Hippocampal formation (tissue), 2 donors: Measurements from ENCODE around the gene MYADML2.

Source experiments
- DNase-seq, 2 donors: peaks; one replicate each; lab custom pipeline; 2025; lab: John Stamatoyannopoulos, UW

Gene MYADML2

DNA sequence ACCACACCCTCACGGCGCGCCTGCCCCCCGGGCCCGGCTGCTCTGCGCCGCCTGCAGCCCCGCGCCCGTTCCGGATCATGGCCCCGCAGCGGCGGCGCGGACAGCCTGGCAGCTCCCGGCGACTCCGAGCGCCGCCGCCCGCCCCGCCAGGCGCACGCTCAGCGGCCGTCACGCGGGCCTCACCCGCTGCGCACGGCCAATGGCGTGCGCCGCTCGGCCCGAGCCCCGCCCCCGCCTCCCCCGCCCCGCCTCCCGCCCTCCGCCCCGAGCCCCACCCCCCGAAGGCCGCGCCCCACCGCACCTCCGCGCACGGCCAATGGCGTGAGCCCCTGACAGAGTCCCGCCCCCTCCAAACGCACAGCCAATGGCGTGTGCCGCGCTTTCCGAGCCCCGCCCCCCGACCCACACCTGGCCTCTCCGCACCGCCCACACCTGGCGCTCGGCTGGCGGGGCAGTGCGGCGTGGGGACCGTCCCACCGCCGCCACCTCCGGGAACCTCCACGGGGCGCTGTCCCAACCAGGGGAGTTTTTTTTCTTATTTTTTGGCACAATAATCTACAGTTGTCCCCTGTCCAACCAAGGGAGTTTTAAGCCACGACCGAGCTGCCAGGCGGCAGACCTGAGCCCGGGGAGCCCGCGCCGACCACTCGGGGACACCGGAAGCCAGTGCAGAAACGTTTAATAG lies 35.6 kb downstream of the MYADML2 start, which contains the start of gene PCYT2:
Gene PCYT2, minus strand, starts transcription at position 123 of the 685 bp plus-strand sequence. Its CDS starts 44 bp downstream, at position 79.
- DNase-seq, result peak; percentile 82 to 86

GRCh38 chr17:81910840-81911276 lies 36.2 kb downstream of the MYADML2 start:
- DNase-seq, result no peak

GRCh38 chr17:81909966-81910839 lies 36.8 kb downstream of the MYADML2 start:
- DNase-seq, result no peak

GRCh38 chr17:81909231-81909630 lies 37.8 kb downstream of the MYADML2 start:
- DNase-seq, result no peak

DNA sequence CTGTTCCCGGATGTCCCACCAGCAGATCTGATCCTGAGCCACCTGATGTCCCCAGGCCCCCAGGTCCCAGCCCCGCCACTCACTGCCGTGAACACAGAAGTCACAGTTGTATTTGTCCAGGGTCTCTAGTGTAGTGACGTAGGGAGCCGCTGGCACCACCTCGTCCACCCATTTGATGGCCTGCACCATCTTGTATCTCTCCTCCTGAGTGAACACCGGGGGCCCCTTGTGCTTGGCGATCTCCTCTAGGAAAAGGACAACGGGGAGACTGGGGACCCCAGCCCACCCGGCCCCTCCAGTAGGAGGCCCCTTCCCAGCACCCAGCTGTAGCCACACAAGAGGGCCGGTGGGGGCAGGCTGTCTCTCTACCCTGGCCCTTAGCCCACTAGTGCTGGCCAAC lies 38.2 kb downstream of the MYADML2 start:
- no peak for DNase-seq

DNA sequence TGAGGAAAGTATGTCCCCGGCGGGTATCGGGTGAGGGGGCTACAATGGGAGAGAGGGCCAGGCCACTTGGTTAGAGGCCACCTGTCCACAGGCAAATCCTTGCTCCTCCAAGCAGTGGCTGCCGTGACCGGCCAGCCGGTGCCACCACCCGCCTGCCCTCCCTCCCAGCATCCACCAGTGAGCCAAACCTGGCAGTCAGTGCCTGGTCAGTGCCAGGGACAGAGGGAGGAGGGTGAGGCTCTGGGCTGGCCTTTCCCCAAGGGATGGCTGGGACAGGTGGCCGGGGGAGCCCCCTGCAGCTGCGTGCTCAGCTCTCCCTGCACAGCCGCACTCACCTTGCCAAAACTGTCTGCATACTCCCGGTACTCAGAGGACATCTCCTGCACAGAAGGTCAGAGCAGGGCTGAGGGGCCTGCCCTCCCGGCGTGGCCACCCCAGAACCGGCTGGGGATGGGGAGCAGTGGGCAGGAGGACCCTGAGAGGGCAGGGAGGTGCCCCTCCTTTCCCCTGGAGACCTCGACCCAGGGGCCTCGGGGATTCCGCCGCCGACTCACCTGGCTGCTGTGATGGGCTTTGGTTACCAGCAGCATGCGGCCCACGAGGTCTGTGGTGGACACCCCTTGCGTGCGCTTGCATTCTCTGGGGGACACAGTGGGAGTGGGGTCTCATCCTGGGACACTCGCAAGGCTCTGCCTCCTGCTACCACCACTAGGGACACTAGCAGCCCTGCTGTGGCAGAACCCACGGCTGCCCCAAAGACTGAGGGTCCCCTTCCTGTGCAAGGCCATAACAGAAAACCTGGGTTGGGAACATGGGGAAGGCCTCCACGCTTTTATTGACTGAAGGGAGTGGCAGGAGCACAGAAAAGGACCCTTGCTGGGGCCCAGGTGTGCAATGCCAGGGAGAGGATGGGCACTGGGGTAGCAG lies 39.6 kb downstream of the MYADML2 start:
- no peak for DNase-seq

DNA sequence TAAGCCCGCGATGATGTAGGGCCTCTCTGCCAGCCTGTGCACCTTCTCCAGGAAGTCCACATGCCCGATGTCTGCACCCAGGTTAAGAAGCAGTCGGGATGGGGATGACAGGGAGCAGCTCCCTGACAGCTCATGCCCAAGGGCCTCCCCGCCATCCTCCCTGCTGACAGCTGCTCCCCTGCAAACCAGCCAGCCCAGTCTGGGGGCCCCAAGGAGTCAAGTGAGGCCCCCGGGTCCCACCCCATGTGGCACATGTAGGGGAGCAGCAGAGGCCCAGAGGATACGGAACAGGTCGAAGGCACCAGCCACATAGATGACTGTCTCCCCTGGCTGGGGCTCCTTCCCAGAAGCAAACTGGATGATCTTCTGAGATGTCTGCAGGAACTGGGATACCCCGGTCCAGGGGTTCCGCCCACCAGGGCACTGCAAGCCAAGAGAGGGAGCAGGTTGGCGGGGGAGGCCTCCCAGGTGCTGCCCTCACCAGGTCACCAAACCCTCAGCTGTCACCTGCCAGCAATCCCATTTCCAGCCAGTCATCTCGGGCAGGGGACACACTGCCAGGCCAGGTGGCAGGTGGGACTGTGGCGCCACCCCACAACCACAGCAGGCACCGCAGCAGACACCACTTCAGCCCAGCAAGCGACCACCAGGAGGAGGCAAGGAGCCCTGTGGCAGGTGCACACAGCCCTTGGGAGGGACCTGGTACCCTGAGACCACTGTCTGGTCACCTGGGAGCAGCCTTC lies 40.4 kb downstream of the MYADML2 start:
- DNase-seq, result no peak

- DNase-seq, result no peak
These were observed 41.0 kb downstream of the MYADML2 start for GRCh38 chr17:81905993-81906392.

DNA sequence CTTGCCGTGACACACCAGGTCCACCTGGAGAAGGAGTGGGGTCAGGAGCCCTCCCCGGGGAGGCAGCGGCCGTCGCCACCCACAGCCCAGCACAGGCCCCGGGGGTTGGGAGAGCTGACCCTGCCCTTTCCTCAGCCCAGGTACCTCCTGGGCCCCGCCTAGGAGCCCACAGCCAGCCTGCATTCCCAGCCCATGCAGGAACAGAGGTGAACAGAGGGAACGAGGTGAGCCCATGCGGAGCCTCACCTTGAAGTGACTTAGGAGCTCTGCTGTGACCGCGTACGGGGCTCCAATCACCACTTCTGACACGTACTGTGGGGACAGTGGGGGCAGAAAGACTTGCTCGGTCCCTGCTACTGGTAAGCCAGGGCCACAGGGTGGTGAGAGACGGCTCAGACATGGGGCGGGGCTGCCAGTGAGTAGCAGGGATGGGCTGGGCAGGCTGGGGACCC lies 41.6 kb downstream of the MYADML2 start:
- DNase-seq, result no peak

GRCh38 chr17:81904600-81905423 lies 42.2 kb downstream of the MYADML2 start:
- no peak for DNase-seq

DNA sequence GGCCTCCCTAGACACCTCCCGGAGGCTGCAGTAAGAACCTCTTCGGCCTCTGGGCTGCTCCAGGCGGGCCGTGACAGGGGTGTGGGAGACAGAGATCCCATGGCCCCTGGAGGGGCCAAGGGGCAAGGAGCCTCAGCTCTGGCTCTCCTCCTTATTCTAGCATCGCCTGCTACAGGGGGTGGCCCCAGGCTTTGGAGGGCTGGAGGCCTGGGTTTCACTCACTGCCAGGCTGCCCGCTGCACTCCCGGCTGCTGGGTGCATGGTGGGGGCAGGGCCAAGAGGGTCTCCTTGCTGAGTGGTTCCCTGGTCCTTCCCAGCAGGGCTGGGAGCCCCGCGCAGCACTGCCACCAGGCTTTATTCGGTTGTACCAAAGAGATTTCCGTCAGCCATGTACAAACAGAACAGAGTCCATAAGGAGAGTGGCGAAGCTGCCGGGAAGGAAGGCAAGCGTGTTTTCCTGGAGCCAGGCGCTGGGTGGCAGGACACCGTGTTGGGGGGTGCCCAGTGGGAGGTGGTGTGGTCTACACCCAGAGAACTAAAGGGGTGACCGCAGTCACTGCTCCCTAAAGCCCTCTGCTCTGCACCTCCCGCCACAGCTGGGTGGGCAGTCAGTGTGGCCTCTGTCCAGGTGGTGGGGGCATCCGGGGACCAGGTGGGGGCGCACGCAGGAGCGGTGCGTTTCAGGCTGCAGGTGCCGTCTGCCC lies 43.0 kb downstream of the MYADML2 start:
- no peak for DNase-seq

- no peak for DNase-seq
These were observed 43.6 kb downstream of the MYADML2 start for GRCh38 chr17:81903415-81903831.

- DNase-seq, result no peak
These were observed 44.2 kb downstream of the MYADML2 start for GRCh38 chr17:81902653-81903414.

GRCh38 chr17:81902023-81902652 lies 44.9 kb downstream of the MYADML2 start, which contains the start of gene NPB:
TSS of gene NPB (plus strand) at chr17:81902238. CDS start at chr17:81902278, 40 bp downstream.
- no peak for DNase-seq

GRCh38 chr17:81901167-81902022 lies 45.6 kb downstream of the MYADML2 start:
- DNase-seq, result no peak

DNA sequence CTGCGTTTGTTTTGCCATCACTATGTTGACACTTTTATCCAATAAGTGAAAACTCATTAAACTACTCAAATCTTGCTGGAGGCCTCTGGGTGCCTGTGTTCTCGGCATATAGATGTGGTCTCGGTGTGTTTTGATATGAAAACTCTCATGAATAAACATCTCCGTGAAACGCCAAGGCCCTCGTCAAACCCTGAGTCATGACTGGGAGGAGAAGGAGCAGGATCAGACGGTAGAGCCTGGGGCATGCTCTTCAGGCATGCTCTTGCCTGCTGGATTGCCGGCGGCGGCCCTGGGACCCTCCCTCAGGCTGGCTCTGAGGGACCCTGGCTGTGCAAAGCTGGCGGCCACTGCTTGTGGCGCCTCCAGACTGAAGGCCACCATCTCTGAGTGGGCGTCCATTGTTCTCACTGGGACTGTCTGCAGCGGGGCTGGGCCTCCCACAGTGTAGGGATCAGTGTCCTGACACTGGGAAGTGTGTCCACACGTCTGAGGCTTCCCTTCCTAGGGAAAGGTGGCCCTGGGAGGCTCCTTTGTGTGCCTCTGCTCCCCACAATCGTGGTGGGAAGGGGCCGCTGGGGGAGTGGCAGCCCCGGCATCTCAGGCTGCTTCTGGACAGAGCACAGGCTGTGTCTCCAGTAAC lies 46.7 kb downstream of the MYADML2 start:
- no peak for DNase-seq
